Activated T-helper 1 cell treated with anti-CD3 and anti-CD28 coated beads, Interleukin-12 subunit alpha, Interleukin-12 subunit beta, Interleukin-2, Interleukin-4 antibody, amounts not matched to agents 30 ng/mL and 10 ng/mL and 1 ng/mL, durations not matched to agents 14 hours and 24 hours and 36 hours (primary cell): ENCODE results near the gene CFAP251. TPM values are rescaled to one million over a fixed set of nuclear protein-coding genes. Genes with fewer than 3 reads are reported as not detected.
"Not testable (repeated sequence)": the region's sequence is repeated elsewhere in the genome, so short reads cannot be mapped to it uniquely, and the experiment has no call there.

Experiments
- DNase-seq: peaks from one replicate; pipeline ENCODE4 v3.0.0; 2021; ENCODE audit warnings: low spot score
- H3K27ac Mint-ChIP-seq: one replicate; pipeline ENCODE4 v1.8.0; 2021; ENCODE audit warnings: mild to moderate bottlenecking, mixed read lengths
- H3K27me3 Mint-ChIP-seq: one replicate; pipeline ENCODE4 v1.8.0; 2022; ENCODE audit warnings: mild to moderate bottlenecking, moderate library complexity, mixed read lengths; ENCODE audit not compliant: insufficient read depth
- H3K36me3 Mint-ChIP-seq: one replicate; pipeline ENCODE4 v1.8.0; 2021; ENCODE audit warnings: low read depth, mixed read lengths
- H3K4me1 Mint-ChIP-seq: one replicate; pipeline ENCODE4 v1.8.0; 2021; ENCODE audit warnings: low read depth, mixed read lengths
- H3K4me3 Mint-ChIP-seq: one replicate; pipeline ENCODE4 v1.8.0; 2021; ENCODE audit warnings: mild to moderate bottlenecking, moderate library complexity, mixed read lengths
- H3K9me3 Mint-ChIP-seq: one replicate; pipeline ENCODE4 v1.8.0; 2021; ENCODE audit warnings: mixed read lengths
- intact Hi-C: fragments of 100-400 bp; cut with micrococcal nuclease; formaldehyde crosslinking; loops from one replicate; pipeline ENCODE4 v1.15.1; 2024
- total RNA-seq: library from RNA; stranded (reverse); gene quantifications from 2 replicates; pipeline ENCODE4 v1.2.3, GENCODE V29; 2022

Gene CFAP251
- total RNA-seq, 1 donor from 2014 or later: 0.65 TPM

DNA sequence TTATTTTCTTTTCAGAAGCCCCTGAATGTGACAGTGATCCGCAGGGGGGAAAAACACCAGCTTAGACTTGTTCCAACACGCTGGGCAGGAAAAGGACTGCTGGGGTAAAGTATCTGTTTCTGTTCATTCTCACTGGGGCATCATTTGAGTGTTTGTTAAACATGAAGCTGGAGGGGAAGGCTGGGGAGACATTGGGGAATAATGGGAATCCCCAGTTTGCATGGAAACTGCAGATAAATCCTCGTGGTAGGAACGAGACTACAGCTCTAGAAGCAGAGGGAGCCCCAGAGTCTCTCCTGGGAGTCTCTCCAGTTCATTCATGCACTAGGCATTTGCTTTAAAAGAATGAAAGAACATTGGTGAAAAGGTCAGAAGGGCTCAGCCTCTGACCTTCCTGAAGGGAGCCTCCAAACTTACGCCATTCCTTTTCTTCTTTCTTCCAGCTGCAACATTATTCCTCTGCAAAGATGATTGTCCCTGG is 2.5 kb upstream of the CFAP251 start:
- H3K27ac Mint-ChIP-seq: no peak overlapping the region
- intact Hi-C loops: loop anchor here (10.0 kb wide), 1 partner anchor 349 kb away; the partner anchor contains the start of gene VPS33A
- H3K9me3 Mint-ChIP-seq: no peaks in the 10 kb centered on the region

GRCh38 chr12:121916719-121917118 is 1.7 kb upstream of the CFAP251 start:
- Mint-ChIP-seq H3K36me3 (peaks cover 28% of the 10 kb centered on the region), H3K27ac (no peak overlapping the region), H3K4me1 (peaks cover 22% of the 10 kb centered on the region), H3K27me3 (no peaks in the 10 kb centered on the region), H3K9me3 (no peaks in the 10 kb centered on the region), H3K4me3 (no peak overlapping the region)
- no peak for DNase-seq
- intact Hi-C loops: loop anchor here (10.0 kb wide), 1 partner anchor 348 kb away; the partner anchor contains the start of gene VPS33A

More for the DNA sequence above, 2.5 kb upstream of the CFAP251 start:
- Mint-ChIP-seq H3K27me3 (no peaks in the 10 kb centered on the region), H3K36me3 (peaks cover 29% of the 10 kb centered on the region), H3K4me3 (no peak overlapping the region), H3K4me1 (peaks cover 22% of the 10 kb centered on the region)
- DNase-seq: no peak

GRCh38 chr12:121918679-121919038 is 267 bp downstream of the CFAP251 start:
- Mint-ChIP-seq H3K9me3 (no peaks in the 10 kb centered on the region), H3K27ac (no peak overlapping the region), H3K36me3 (peaks cover 24% of the 10 kb centered on the region), H3K4me3 (peak overlapping the region; percentile 80), H3K4me1 (peaks cover 15% of the 10 kb centered on the region), H3K27me3 (peaks cover 3% of the 10 kb centered on the region)
- intact Hi-C loops: loop anchor here (1.0 to 10.0 kb wide), 7 partner anchors 30 to 582 kb away; partner anchors contain the start of genes DIABLO, PSMD9, VPS33A and ZCCHC8
- DNase-seq: no peak

DNA sequence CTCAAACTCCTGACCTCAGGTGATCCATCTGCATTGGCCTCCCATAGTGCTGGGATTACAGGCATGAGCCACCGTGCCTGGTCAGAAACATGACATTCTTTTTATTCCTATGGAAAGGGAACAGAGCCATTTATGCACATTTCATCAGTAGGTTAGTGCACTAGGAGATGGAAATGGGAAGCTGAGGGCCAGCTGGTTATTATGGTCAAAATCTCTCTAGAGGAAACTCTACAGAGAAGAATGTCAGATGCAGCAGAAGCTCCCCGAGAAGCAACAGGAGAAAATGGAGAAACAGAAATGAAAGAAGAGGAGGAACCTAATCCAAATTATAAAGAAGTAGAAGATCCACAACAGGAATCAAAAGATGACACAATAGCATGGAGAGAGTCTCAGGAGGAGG is 2.7 kb downstream of the CFAP251 start:
- Mint-ChIP-seq H3K36me3 (peaks cover 17% of the 10 kb centered on the region), H3K4me3 (no peak overlapping the region), H3K27ac (no peak overlapping the region), H3K9me3 (no peaks in the 10 kb centered on the region), H3K27me3 (peaks cover 3% of the 10 kb centered on the region), H3K4me1 (peaks cover 15% of the 10 kb centered on the region)
- no peak for DNase-seq
- intact Hi-C loops: no loop called here

- no peak overlapping the region for H3K27ac Mint-ChIP-seq
- no peaks in the 10 kb centered on the region for H3K9me3 Mint-ChIP-seq
- H3K27me3 Mint-ChIP-seq: peaks cover 3% of the 10 kb centered on the region
These were observed 6.9 kb downstream of the CFAP251 start for GRCh38 chr12:121925358-121925695.

DNA sequence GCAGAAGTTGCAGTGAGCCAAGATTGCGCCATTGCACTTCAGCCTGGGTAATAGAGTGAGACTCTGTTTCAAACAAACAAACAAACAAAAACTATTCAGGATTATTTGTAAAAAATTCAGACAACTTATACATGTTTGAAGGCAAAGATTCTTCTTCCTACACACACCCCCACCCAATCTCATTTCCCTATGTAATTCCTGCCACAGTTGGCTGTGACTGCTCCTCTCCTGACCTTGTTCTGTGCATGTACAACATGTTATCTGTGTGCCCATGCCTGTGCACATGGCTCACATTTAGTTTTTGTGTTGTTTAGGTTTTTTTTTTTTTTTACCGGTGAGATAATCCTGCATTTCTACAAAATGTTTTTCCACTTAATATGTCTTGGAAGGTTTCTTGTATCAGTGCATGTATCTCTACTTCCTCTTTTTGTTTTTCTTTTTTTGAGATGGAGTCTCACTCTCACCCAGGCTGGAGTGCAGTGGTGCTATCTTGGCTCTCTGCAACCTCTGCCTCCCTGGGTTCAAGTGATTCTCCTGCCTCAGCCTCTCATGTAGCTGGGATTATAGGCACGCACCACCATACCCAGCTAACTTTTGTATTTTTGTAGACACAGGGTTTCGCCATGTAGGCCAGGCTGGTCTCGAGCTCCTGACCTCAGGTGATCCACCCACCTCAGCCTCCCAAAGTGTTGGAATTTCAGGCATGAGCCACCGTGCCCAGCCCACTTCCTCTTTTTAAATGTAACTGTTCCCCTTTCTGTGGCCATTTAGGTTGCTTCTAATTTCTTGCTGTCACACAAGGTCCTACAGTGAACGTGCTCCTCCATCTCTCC is 8.7 kb downstream of the CFAP251 start:
- intact Hi-C loops: no loop called here
- no peak overlapping the region for H3K4me3 Mint-ChIP-seq
- H3K27ac Mint-ChIP-seq: no peak overlapping the region
- no peak for DNase-seq
- H3K9me3 Mint-ChIP-seq: no peaks in the 10 kb centered on the region
- no peaks in the 10 kb centered on the region for H3K4me1 Mint-ChIP-seq
- peaks cover 3% of the 10 kb centered on the region for H3K27me3 Mint-ChIP-seq
- H3K36me3 Mint-ChIP-seq: no peaks in the 10 kb centered on the region

More at GRCh38 chr12:121925358-121925695, 6.9 kb downstream of the CFAP251 start:
- intact Hi-C loops: no loop called here
- H3K4me3 Mint-ChIP-seq: no peak overlapping the region
- no peaks in the 10 kb centered on the region for H3K4me1 Mint-ChIP-seq
- DNase-seq: no peak
- H3K36me3 Mint-ChIP-seq: peaks cover 2% of the 10 kb centered on the region

GRCh38 chr12:121927813-121928212 is 9.4 kb downstream of the CFAP251 start:
- H3K27me3 Mint-ChIP-seq: peaks cover 3% of the 10 kb centered on the region
- no peaks in the 10 kb centered on the region for H3K9me3 Mint-ChIP-seq
- H3K36me3 Mint-ChIP-seq: no peaks in the 10 kb centered on the region
- H3K4me3 Mint-ChIP-seq: no peak overlapping the region
- H3K27ac Mint-ChIP-seq: no peak overlapping the region
- intact Hi-C loops: no loop called here
- no peak for DNase-seq
- no peaks in the 10 kb centered on the region for H3K4me1 Mint-ChIP-seq

DNA sequence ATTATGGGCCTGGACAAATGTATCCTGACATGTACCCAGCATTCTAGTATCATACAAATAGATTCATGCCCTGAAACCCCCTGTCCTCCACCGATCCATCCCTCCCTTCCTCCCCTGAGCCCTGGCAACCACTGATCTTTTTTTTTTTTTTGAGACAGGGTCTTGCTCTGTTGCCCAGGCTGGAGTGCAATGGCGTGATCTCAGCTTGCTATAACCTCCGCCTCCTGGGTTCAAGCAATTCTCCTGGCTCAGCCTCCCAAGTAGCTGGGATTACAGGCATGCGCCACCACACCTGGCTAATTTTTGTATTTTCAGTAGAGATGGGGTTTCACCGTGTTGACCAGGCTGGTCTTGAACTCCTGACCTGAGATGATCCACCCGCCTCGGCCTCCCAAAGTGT is 11.2 kb downstream of the CFAP251 start:
- H3K4me1 Mint-ChIP-seq, H3K27me3 Mint-ChIP-seq, H3K9me3 Mint-ChIP-seq, H3K36me3 Mint-ChIP-seq, H3K4me3 Mint-ChIP-seq, DNase-seq, H3K27ac Mint-ChIP-seq, intact Hi-C loops: not testable (repeated sequence)

DNA sequence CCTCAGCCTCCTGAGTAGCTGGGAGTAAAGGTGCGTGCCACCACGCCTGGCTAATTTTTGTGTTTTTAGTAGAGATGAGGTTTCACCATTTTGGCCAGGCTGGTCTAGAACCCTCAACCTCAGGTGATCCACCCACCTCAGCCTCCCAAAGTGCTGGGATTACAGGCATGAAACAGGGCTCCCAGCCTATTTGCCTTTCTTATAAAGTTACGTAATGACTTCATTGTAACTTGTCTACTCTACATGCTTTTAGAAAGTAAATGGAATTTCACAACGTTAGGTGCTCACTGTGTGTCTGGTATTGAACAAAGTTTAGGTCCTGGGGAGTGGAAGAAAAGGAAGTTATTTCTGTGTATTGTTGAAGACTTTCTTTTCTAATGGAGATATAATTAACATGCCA is 12.5 kb downstream of the CFAP251 start:
- no peaks in the 10 kb centered on the region for H3K9me3 Mint-ChIP-seq
- no peak overlapping the region for H3K27ac Mint-ChIP-seq
- no peaks in the 10 kb centered on the region for H3K27me3 Mint-ChIP-seq
- H3K4me3 Mint-ChIP-seq: no peak overlapping the region
- intact Hi-C loops: no loop called here
- DNase-seq: no peak
- no peaks in the 10 kb centered on the region for H3K36me3 Mint-ChIP-seq
- H3K4me1 Mint-ChIP-seq: no peaks in the 10 kb centered on the region

DNA sequence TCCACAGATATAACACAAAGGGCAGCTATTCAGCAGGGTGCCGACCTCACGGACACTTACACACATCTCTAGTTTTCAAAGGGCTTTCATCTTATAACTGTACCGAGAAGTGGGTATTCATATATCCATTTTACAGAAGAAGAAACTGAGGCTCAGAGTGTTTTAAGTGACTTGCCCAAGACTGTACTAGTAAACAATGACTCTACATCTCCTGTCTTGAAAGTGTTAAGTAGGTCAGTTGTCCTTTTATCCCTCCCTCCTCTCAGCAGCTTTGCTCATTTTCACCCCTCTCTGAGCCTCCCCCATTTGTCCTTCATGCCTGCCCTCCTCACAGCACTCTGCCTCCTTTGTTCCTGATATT is 13.8 kb downstream of the CFAP251 start:
- DNase-seq: no peak
- no peak overlapping the region for H3K4me3 Mint-ChIP-seq
- H3K27me3 Mint-ChIP-seq: no peaks in the 10 kb centered on the region
- H3K36me3 Mint-ChIP-seq: no peaks in the 10 kb centered on the region
- H3K27ac Mint-ChIP-seq: no peak overlapping the region
- H3K4me1 Mint-ChIP-seq: no peaks in the 10 kb centered on the region
- H3K9me3 Mint-ChIP-seq: no peaks in the 10 kb centered on the region
- intact Hi-C loops: no loop called here

DNA sequence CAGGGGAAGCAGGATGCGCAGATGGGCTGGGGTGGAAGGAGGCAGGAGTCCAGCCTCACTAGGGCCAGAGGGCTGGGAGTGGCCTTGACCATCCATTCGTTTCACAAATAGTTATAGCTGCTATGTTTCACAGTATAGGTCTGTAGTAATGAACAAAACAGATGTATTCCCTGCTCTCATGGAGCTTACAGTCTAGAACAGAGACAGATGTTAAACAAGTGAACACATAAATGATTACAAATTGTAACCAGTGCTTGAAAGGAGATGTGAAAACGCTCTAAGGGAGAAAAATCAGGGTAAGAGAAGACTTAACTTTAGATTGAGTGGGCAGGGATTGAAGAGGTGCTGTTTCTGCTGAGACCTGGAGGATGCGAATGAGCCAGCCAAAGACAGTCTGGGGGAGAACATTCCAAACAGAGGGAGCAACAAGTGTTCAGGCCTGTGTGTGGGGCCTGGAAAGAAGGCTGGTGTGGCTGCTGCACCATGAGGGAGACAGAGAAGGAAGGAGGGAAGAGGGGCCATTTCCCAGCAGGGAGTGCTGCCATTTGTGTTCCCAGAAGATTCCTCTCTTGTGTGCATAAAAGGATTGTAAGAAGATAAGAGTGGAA is 14.6 kb downstream of the CFAP251 start:
- Mint-ChIP-seq H3K4me3 (no peak overlapping the region), H3K4me1 (peaks cover 5% of the 10 kb centered on the region), H3K27ac (no peak overlapping the region), H3K27me3 (no peaks in the 10 kb centered on the region), H3K9me3 (no peaks in the 10 kb centered on the region), H3K36me3 (peaks cover 2% of the 10 kb centered on the region)
- DNase-seq: no peak
- intact Hi-C loops: no loop called here

DNA sequence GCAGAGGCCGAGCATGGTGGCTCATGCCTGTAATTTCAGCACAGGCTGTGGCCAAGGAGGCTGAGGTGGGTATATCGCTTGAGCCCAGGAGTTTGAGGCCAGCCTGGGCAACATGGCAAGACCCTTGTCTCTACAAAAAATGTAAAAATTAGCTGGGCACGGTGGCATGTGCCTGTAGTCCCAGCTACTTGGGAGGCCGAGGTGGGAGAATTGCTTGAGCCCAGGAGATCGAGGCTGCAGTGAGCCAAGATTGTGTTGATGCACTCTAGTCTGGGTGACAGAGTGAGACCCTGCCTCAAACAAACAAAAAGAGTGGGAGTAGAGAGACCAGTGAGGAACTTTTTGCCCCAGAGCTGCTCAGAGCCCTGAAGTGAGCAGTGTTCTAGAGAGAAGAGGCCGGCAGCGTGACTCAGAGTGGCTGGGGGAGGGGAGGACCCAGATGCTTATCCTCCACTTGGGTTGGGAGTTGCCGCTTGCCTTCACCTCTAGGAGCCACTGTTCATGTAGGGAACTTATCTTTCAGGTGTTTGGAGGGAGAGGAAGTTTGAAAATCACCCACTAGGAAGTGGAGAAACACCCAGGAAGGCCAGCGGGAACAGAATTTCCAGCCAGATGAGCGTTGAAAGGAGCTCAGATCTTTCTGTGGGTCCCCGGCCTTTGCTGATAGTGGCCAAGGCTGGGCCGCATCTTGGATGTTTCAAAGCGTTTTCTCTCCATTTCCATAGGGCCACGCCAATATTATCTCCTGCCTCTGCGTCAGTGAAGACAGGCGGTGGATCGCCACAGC is 15.3 kb downstream of the CFAP251 start:
- H3K27me3 Mint-ChIP-seq: no peaks in the 10 kb centered on the region
- H3K9me3 Mint-ChIP-seq: no peaks in the 10 kb centered on the region
- DNase-seq: no peak
- H3K4me1 Mint-ChIP-seq: peaks cover 5% of the 10 kb centered on the region
- H3K36me3 Mint-ChIP-seq: peaks cover 2% of the 10 kb centered on the region
- no peak overlapping the region for H3K27ac Mint-ChIP-seq
- no peak overlapping the region for H3K4me3 Mint-ChIP-seq
- intact Hi-C loops: no loop called here

- no peaks in the 10 kb centered on the region for H3K9me3 Mint-ChIP-seq
- peaks cover 5% of the 10 kb centered on the region for H3K4me1 Mint-ChIP-seq
- no peak overlapping the region for H3K27ac Mint-ChIP-seq
- intact Hi-C loops: no loop called here
- no peak overlapping the region for H3K4me3 Mint-ChIP-seq
- no peak for DNase-seq
- H3K36me3 Mint-ChIP-seq: peaks cover 2% of the 10 kb centered on the region
- peaks cover 2% of the 10 kb centered on the region for H3K27me3 Mint-ChIP-seq
These were observed 15.9 kb downstream of the CFAP251 start for GRCh38 chr12:121934309-121934664.
